ENCODE data around the gene LOXHD1.

The LOXHD1 gene

DNA sequence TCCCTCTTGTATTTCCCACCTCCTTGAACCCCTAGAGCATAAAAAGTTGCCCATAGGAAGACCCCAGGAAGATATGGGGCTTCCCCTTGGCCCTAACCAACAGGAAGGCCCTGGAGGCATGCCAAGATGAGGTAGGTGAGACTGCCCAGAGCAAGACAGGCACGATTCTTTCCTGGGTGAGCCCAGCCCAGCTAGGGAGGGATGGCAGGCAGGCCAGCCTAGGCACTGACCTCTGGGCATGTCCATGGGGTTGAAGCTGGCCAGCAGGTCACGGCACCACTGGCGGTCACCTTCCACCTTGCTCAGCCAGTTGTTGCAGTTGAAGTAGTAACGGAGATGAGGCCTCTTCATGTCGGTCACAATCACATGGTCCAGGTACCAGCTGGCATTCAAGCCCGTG lies 17.6 kb downstream of the LOXHD1 start:
- Histone ChIP-seq H3K4me3 (no peak overlapping the region), H3K27ac (no peak overlapping the region), H3K27me3 (no peaks in the 10 kb centered on the region), H3K36me3 (no peaks in the 10 kb centered on the region), H3K9ac (no peak overlapping the region), H3K4me1 (0 out of 20 replicates have a peak, but pooled peaks cover 0 to 3% (median 0%) of the 10 kb centered on the region in 10 experiments), H4K20me1 (no peaks in the 10 kb centered on the region), H3K9me3 (replicated peaks in 1 of 11) (no peaks in the 10 kb centered on the region), H3K4me2 (no peak overlapping the region)
- no peak for TF ChIP-seq Cebpa-rat (IDR thresholded peaks at IDR 0.05)

GRCh38 chr18:46636040-46636630 lies 20.9 kb downstream of the LOXHD1 start:
- Histone ChIP-seq H3K4me2 (no peak overlapping the region), H3K27ac (no peak overlapping the region), H3K27me3 (no peaks in the 10 kb centered on the region), H3K4me3 (no peak overlapping the region), H3K36me3 (no peaks in the 10 kb centered on the region), H4K20me1 (no peaks in the 10 kb centered on the region), H3K4me1 (0 out of 20 replicates have a peak, but pooled peaks cover 0 to 3% (median 0%) of the 10 kb centered on the region in 10 experiments), H3K9ac (no peak overlapping the region), H3K9me3 (replicated peaks in 1 of 11) (peaks cover 0 to 20% (median 3%) of the 10 kb centered on the region in 11 experiments; a peak in 7 of 22 replicates)
- TF ChIP-seq Cebpa-rat (IDR thresholded peaks at IDR 0.05) = no peak

- H4K20me1 ChIP-seq = no peaks in the 10 kb centered on the region
- no peaks in the 10 kb centered on the region for H3K36me3 ChIP-seq
- no peak overlapping the region for H3K4me2 ChIP-seq
- H3K27me3 ChIP-seq = no peaks in the 10 kb centered on the region
- H3K9ac ChIP-seq = no peak overlapping the region
- peaks cover 0 to 23% (median 3%) of the 10 kb centered on the region in 11 experiments; a peak in 7 of 22 replicates for H3K9me3 ChIP-seq (replicated peaks in 1 of 11)
- no peak overlapping the region for H3K4me3 ChIP-seq
- H3K27ac ChIP-seq = no peak overlapping the region
- TF ChIP-seq Cebpa-rat (IDR thresholded peaks at IDR 0.05) = peak in 10 of 11 experiments; percentile 11 to 91 (median 58); a peak in 14 of 22 replicates
- H3K4me1 ChIP-seq = peaks cover 0 to 10% (median 3%) of the 10 kb centered on the region in 10 experiments; a peak in 9 of 20 replicates
Measured at GRCh38 chr18:46632401-46633071, 24.5 kb downstream of the LOXHD1 start.

GRCh38 chr18:46630991-46631390 lies 26.0 kb downstream of the LOXHD1 start:
- no peak overlapping the region for H3K4me2 ChIP-seq
- H3K36me3 ChIP-seq = no peaks in the 10 kb centered on the region
- no peak for TF ChIP-seq Cebpa-rat (IDR thresholded peaks at IDR 0.05)
- no peaks in the 10 kb centered on the region for H4K20me1 ChIP-seq
- H3K4me3 ChIP-seq = no peak overlapping the region
- peaks cover 0 to 23% (median 3%) of the 10 kb centered on the region in 11 experiments; a peak in 7 of 22 replicates for H3K9me3 ChIP-seq (replicated peaks in 1 of 11)
- no peaks in the 10 kb centered on the region for H3K27me3 ChIP-seq
- no peak overlapping the region for H3K9ac ChIP-seq
- H3K27ac ChIP-seq = no peak overlapping the region
- peaks cover 0 to 10% (median 3%) of the 10 kb centered on the region in 10 experiments; a peak in 9 of 20 replicates for H3K4me1 ChIP-seq

- Histone ChIP-seq H3K9ac (no peak overlapping the region), H4K20me1 (no peaks in the 10 kb centered on the region), H3K4me2 (peak overlapping the region in 6 of 11 experiments; percentile 7 to 62 (median 40); a peak in 9 of 22 replicates), H3K4me3 (no peak overlapping the region), H3K27ac (no peak overlapping the region), H3K4me1 (peaks cover 0 to 10% (median 3%) of the 10 kb centered on the region in 10 experiments; a peak in 9 of 20 replicates), H3K36me3 (no peaks in the 10 kb centered on the region), H3K27me3 (no peaks in the 10 kb centered on the region), H3K9me3 (replicated peaks in 1 of 11) (peaks cover 0 to 23% (median 3%) of the 10 kb centered on the region in 11 experiments; a peak in 7 of 22 replicates)
- TF ChIP-seq Cebpa-rat (IDR thresholded peaks at IDR 0.05) = no peak
Measured at GRCh38 chr18:46630160-46630559, 26.9 kb downstream of the LOXHD1 start.

DNA sequence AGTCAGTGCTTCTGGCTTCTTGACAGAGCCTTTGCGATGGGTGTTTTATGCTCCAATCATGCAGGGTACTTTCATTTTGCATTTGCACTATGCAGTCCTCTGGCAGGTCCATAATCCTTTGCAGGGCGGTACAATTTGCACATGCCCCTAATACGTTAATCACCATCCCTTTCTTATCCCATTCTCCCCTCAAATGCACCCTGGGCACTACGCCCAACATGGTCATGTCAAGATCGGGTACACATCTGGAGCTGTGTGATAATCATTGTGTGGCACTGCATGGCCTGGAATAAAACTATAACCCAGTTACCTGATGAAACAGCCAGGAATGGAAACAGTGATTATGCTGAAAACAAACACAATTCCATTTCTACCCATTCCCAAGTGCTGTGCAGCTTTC lies 27.7 kb downstream of the LOXHD1 start:
- no peaks in the 10 kb centered on the region for H3K27me3 ChIP-seq
- H3K4me3 ChIP-seq = no peak overlapping the region
- no peaks in the 10 kb centered on the region for H3K36me3 ChIP-seq
- peaks cover 0 to 23% (median 3%) of the 10 kb centered on the region in 11 experiments; a peak in 7 of 22 replicates for H3K9me3 ChIP-seq (replicated peaks in 1 of 11)
- no peaks in the 10 kb centered on the region for H4K20me1 ChIP-seq
- no peak overlapping the region for H3K4me2 ChIP-seq
- no peak overlapping the region for H3K9ac ChIP-seq
- peaks cover 2 to 16% (median 5%) of the 10 kb centered on the region in 10 experiments; a peak in 19 of 20 replicates for H3K4me1 ChIP-seq
- no peak for TF ChIP-seq Cebpa-rat (IDR thresholded peaks at IDR 0.05)
- H3K27ac ChIP-seq = no peak overlapping the region

DNA sequence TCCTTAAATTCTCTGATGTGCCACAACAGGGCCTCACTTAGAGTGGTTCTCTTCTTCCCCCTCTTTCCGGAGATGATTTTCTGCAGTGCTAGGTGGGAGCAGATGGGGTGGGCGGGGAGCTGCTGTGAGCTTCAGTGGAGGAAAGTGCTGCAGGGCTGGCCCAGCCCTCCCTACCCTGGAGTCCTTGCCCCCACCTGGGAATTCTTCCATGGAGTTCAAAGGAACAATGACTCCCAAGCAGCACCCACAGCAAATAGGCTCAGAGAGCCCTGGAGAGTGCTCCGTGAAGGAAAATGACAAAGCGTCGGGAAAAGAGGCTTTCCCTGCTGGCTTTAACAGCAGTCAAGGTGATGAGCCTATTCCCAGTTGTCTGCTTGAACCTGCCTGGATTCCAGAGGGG lies 28.8 kb downstream of the LOXHD1 start:
- TF ChIP-seq Cebpa-rat (IDR thresholded peaks at IDR 0.05) = no peak
- no peak overlapping the region for H3K27ac ChIP-seq
- no peak overlapping the region for H3K4me2 ChIP-seq
- no peak overlapping the region for H3K9ac ChIP-seq
- H3K4me1 ChIP-seq = peaks cover 13 to 27% (median 17%) of the 10 kb centered on the region in 10 experiments
- H4K20me1 ChIP-seq = no peaks in the 10 kb centered on the region
- H3K36me3 ChIP-seq = no peaks in the 10 kb centered on the region
- H3K9me3 ChIP-seq (replicated peaks in 1 of 11) = peaks cover 0 to 20% (median 3%) of the 10 kb centered on the region in 11 experiments; a peak in 7 of 22 replicates
- H3K4me3 ChIP-seq = no peak overlapping the region
- no peaks in the 10 kb centered on the region for H3K27me3 ChIP-seq

- TF ChIP-seq Cebpa-rat (IDR thresholded peaks at IDR 0.05) = no peak
- Histone ChIP-seq H3K36me3 (no peaks in the 10 kb centered on the region), H4K20me1 (no peaks in the 10 kb centered on the region), H3K27me3 (no peaks in the 10 kb centered on the region), H3K27ac (no peak overlapping the region), H3K4me3 (no peak overlapping the region), H3K9me3 (replicated peaks in 1 of 11) (peaks cover 0 to 9% (median 0%) of the 10 kb centered on the region in 11 experiments; a peak in 4 of 22 replicates), H3K4me1 (peaks cover 21 to 37% (median 26%) of the 10 kb centered on the region in 10 experiments), H3K9ac (no peak overlapping the region), H3K4me2 (no peak overlapping the region)
Measured at GRCh38 chr18:46627136-46627535, 29.9 kb downstream of the LOXHD1 start.

GRCh38 chr18:46625069-46625468 lies 32.0 kb downstream of the LOXHD1 start:
- H3K36me3 ChIP-seq = no peaks in the 10 kb centered on the region
- H3K4me3 ChIP-seq = no peak overlapping the region
- no peaks in the 10 kb centered on the region for H3K9me3 ChIP-seq (replicated peaks in 1 of 11)
- no peak overlapping the region for H3K27ac ChIP-seq
- no peak overlapping the region for H3K9ac ChIP-seq
- H3K27me3 ChIP-seq = no peaks in the 10 kb centered on the region
- H3K4me1 ChIP-seq = peaks cover 21 to 44% (median 24%) of the 10 kb centered on the region in 10 experiments
- H3K4me2 ChIP-seq = no peak overlapping the region
- H4K20me1 ChIP-seq = no peaks in the 10 kb centered on the region
- no peak for TF ChIP-seq Cebpa-rat (IDR thresholded peaks at IDR 0.05)

Measured in BLaER1 treated with 17β-estradiol and CSF1 and Interleukin-3, amounts not matched to agents 10 nM and 100 nM (cell line).